ENCODE data around the gene ARID5A.

DNA sequence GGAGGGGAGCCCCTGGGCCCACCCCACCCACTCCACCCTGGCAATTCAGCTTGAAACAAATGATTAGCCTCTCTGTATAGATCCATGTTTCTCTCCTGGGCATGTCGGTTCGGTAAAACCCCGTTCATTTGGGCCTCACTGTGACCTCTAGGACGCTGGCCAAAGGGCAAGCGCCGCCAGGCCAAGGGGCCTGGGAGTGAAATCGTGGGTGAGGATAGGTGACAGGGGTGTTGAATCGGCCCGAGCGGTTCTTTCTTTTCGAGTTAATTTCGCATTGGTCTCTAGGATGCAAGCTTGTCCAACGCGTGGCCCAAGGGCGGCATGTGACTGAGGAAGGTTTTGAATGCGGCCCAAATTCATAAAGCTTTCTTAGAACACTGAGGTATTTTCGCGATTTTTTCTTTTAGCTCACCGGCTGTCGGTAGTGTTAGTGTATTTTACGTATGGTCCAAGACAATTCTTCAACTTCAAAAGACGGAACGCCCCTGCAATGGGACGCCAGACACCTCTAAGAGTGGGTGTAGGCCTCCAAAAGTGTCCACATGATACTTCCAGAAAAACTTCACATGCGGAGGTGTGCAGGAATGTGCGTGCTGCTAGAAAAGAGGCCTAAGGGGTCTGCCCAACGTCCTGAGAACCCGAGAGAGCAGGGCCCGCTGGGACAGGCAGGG is 9.8 kb upstream of the ARID5A start:
- TF ChIP-seq, protein P1, sequence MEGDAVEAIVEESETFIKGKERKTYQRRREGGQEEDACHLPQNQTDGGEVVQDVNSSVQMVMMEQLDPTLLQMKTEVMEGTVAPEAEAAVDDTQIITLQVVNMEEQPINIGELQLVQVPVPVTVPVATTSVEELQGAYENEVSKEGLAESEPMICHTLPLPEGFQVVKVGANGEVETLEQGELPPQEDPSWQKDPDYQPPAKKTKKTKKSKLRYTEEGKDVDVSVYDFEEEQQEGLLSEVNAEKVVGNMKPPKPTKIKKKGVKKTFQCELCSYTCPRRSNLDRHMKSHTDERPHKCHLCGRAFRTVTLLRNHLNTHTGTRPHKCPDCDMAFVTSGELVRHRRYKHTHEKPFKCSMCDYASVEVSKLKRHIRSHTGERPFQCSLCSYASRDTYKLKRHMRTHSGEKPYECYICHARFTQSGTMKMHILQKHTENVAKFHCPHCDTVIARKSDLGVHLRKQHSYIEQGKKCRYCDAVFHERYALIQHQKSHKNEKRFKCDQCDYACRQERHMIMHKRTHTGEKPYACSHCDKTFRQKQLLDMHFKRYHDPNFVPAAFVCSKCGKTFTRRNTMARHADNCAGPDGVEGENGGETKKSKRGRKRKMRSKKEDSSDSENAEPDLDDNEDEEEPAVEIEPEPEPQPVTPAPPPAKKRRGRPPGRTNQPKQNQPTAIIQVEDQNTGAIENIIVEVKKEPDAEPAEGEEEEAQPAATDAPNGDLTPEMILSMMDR (conservative IDR thresholded peaks at IDR 0.05): no peak
- no peak for TF ChIP-seq ZFX (IDR thresholded peaks at IDR 0.05)

All from C4-2B (cell line).